NT2/D1 (cell line): ENCODE measurements around the gene NOX1.

ENCODE experiments used
- SUZ12 ChIP-seq: IDR thresholded peaks from 2 replicates; pipeline ENCODE4 v1.6.1; 2011; ENCODE audit not compliant: insufficient read length, insufficient read depth; ENCODE audit errors: extremely low read depth
- YY1 ChIP-seq: IDR thresholded peaks from 2 replicates; pipeline ENCODE4 v1.6.1; 2011; ENCODE audit not compliant: insufficient read length, insufficient read depth
- ZNF274 ChIP-seq: IDR thresholded peaks from 2 replicates; pipeline ENCODE4 v1.6.1; 2011; ENCODE audit warnings: mild to moderate bottlenecking, low read depth, low read length

DNA sequence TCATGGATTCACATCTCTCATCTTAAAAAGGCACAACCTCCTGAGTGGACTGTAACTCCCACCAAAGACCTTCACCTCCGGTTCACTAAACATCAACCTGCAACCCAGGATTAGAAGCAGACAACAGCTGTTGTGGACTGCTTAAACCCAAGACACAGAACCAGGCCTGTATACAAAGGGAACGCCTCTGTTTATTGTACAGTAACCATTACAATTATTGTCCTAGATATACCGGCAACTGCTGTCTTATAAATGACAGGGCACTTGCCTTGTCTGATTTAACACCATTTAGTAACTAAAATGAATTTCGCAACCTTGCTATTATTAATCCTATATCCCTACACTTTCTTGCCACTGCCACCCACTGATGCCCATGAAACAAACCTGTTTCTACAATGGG lies 76.8 kb downstream of the NOX1 start:
- TF ChIP-seq SUZ12 (no peak), ZNF274 (no peak), YY1 (no peak)
